NB4 (cell line): ENCODE data around the gene LIPG.

ENCODE experiments used
- POLR2A ChIP-seq: IDR thresholded peaks from 2 replicates; pipeline ENCODE4 v1.6.1; 2011; ENCODE audit warnings: mild to moderate bottlenecking; ENCODE audit not compliant: insufficient read length; ENCODE audit errors: extremely low read depth
- TF ChIP-seq, protein P1 (sequence below): IDR thresholded peaks from 2 replicates; pipeline ENCODE4 v1.6.1; 2011; ENCODE audit warnings: low read depth, low read length

DNA sequence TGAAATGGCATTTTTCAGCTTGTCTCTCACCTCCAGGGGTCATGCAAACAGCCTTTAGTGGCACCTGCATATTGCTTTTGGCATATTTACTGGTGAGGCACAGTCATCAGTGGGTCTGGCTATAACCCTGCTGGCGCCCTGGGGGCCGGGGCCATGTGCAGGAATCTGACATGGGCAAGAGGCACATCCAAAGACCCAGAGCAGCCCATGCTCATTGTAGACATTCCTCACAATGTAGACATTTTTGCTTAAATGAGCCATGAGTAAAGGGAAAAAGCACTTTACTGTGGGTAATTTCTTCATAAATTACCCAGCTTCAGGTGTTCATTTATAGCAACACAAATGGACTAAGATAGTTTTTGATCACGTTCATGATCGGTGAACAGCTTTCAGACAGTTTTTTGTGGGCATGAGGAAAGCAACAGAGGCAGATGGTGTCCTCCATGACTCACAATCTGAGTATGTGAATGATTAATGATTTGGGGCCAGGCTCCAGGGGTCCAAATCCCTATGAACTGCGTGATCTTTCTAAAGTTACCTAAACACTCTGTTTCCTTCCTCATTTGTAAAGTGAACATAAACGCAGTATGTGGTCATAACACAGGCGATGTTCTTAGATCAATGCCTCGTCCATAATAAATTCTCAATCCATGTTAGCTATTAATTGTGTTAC, 85.8 kb downstream of the LIPG start:
- TF ChIP-seq, protein P1, sequence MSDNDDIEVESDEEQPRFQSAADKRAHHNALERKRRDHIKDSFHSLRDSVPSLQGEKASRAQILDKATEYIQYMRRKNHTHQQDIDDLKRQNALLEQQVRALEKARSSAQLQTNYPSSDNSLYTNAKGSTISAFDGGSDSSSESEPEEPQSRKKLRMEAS: no peak
- TF ChIP-seq POLR2A: no peak
